ENCODE data around the gene THSD7A. TPM values are rescaled to one million over a fixed set of nuclear protein-coding genes. Genes with fewer than 3 reads are reported as not detected.

THSD7A gene
- polyA plus RNA-seq, 1 donor (not counting 4 experiments of a cell fraction or from before 2014, with no cell fraction given) = not detected

DNA sequence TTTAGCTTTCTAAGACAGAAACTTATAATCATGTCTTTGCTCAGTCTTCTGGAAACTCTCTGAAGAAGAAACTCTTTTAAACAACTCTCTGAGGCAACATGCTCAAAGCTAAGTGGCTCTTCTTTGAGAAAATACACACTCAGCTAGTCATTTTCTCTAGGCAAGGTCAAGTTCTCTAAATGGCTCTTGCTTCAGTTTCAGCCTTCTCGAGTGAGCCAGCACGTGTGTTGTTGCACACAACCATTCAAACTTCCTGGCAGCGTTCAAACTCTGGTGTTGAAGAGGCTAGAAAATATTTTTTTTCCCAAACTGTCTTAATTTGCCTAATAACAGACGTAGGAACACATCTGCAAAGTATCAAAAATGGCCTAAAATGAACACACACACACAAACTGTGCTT, 129.1 kb downstream of the THSD7A start:
- Histone ChIP-seq H3K4me1 (ENCODE audit: control insufficient read depth, extremely low read depth, insufficient read depth, low read length) (no peaks in the 10 kb centered on the region), H3K9me3 (ENCODE audit: control insufficient read depth, low read depth, low read length) (no peaks in the 10 kb centered on the region), H3K9me1 (ENCODE audit: control insufficient read depth, extremely low read depth, insufficient read depth, low read length) (no peaks in the 10 kb centered on the region), H4K20me1 (ENCODE audit: control insufficient read depth, extremely low read depth, insufficient read depth, low read length) (no peaks in the 10 kb centered on the region), H3K4me3 (ENCODE audit: control insufficient read depth in 2 of 3, extremely low read depth in 1 of 3, insufficient read depth in 2 of 3, low read depth in 1 of 3, low read length in 3 of 3) (no peak overlapping the region), H3K4me2 (ENCODE audit: control insufficient read depth, extremely low read depth, insufficient read depth, low read depth, low read length) (no peak overlapping the region), H3K27ac (ENCODE audit: control insufficient read depth, insufficient read depth, low read length) (no peak overlapping the region), H3K27me3 (ENCODE audit: control insufficient read depth, extremely low read depth, insufficient read depth, low read length) (no peaks in the 10 kb centered on the region), H3K36me3 (ENCODE audit: control insufficient read depth in 2 of 2, extremely low read depth in 1 of 2, insufficient read depth in 2 of 2, low read length in 2 of 2) (no peaks in the 10 kb centered on the region), H2AFZ (ENCODE audit: control insufficient read depth, low read length) (no peak overlapping the region), H3K79me2 (ENCODE audit: control insufficient read depth, insufficient read depth, low read length) (no peaks in the 10 kb centered on the region), H3K9ac (ENCODE audit: control insufficient read depth, extremely low read depth, insufficient read depth, low read length) (no peak overlapping the region)
- DNase-seq (ENCODE audit: low read depth, low spot score) (no peak), FAIRE-seq (no peak)
- dilution Hi-C loops (cut with MboI; ENCODE audit: extremely low pct_ligation_motif_present, low sequenced_read_pairs) = no loop called here
- TF ChIP-seq, protein P1, sequence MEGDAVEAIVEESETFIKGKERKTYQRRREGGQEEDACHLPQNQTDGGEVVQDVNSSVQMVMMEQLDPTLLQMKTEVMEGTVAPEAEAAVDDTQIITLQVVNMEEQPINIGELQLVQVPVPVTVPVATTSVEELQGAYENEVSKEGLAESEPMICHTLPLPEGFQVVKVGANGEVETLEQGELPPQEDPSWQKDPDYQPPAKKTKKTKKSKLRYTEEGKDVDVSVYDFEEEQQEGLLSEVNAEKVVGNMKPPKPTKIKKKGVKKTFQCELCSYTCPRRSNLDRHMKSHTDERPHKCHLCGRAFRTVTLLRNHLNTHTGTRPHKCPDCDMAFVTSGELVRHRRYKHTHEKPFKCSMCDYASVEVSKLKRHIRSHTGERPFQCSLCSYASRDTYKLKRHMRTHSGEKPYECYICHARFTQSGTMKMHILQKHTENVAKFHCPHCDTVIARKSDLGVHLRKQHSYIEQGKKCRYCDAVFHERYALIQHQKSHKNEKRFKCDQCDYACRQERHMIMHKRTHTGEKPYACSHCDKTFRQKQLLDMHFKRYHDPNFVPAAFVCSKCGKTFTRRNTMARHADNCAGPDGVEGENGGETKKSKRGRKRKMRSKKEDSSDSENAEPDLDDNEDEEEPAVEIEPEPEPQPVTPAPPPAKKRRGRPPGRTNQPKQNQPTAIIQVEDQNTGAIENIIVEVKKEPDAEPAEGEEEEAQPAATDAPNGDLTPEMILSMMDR (optimal IDR thresholded peaks at IDR 0.05 in 1 of 3, IDR thresholded peaks at IDR 0.05 in 1 of 3, conservative IDR thresholded peaks at IDR 0.05 in 1 of 3; ENCODE audit: extremely low read depth in 1 of 3, insufficient read depth in 2 of 3, low read length in 3 of 3) = no peak
- TF ChIP-seq EZH2 (IDR thresholded peaks at IDR 0.05; ENCODE audit: low read length) = no peak

DNA sequence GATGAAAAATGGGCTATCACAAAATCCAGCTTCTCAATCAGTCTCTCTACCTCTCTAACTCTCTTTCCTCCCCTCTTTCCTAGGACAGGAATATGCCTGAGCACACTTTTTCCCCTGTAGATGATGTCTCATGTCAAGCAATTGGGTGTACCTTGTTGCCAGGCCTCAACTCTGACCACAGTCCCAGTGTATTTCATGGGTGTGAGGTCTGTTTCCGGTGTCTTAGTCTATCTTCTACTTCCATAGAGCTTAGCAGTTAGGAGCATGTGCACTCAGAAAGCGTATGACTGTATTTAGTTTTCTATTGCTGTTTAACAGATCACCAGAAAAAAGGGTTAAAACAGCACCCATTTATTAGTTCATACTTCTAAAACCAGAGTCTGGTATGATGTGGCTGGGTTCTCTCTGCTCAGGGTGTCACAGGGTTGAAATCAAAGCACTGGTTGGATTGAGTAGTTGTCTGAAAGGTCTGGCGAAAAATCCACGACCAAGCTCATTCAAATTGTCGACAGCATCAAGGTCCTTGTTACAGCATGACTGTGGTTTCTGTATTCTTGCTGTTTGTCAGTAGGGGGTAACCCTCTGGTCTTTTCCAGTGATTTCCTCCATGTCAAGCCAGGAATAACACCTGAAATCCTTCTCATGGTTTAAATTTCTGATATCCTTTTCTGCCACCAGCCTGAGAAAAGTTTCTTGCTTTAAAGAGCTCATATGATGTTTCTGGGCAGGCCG, 130.0 kb downstream of the THSD7A start:
- Histone ChIP-seq H3K27ac (ENCODE audit: control insufficient read depth, insufficient read depth, low read length) (no peak overlapping the region), H3K4me3 (ENCODE audit: control insufficient read depth in 2 of 3, extremely low read depth in 1 of 3, insufficient read depth in 2 of 3, low read depth in 1 of 3, low read length in 3 of 3) (no peak overlapping the region), H3K4me2 (ENCODE audit: control insufficient read depth, extremely low read depth, insufficient read depth, low read depth, low read length) (no peak overlapping the region), H3K36me3 (ENCODE audit: control insufficient read depth in 2 of 2, extremely low read depth in 1 of 2, insufficient read depth in 2 of 2, low read length in 2 of 2) (no peaks in the 10 kb centered on the region), H3K9me1 (ENCODE audit: control insufficient read depth, extremely low read depth, insufficient read depth, low read length) (no peaks in the 10 kb centered on the region), H4K20me1 (ENCODE audit: control insufficient read depth, extremely low read depth, insufficient read depth, low read length) (no peaks in the 10 kb centered on the region), H3K4me1 (ENCODE audit: control insufficient read depth, extremely low read depth, insufficient read depth, low read length) (no peaks in the 10 kb centered on the region), H3K9ac (ENCODE audit: control insufficient read depth, extremely low read depth, insufficient read depth, low read length) (no peak overlapping the region), H3K9me3 (ENCODE audit: control insufficient read depth, low read depth, low read length) (no peaks in the 10 kb centered on the region), H3K27me3 (ENCODE audit: control insufficient read depth, extremely low read depth, insufficient read depth, low read length) (no peaks in the 10 kb centered on the region), H3K79me2 (ENCODE audit: control insufficient read depth, insufficient read depth, low read length) (no peaks in the 10 kb centered on the region), H2AFZ (ENCODE audit: control insufficient read depth, low read length) (no peak overlapping the region)
- no peak for FAIRE-seq
- no peak for DNase-seq (ENCODE audit: low read depth, low spot score)
- no peak for TF ChIP-seq EZH2 (IDR thresholded peaks at IDR 0.05; ENCODE audit: low read length)
- TF ChIP-seq, protein P1 (optimal IDR thresholded peaks at IDR 0.05 in 1 of 3, IDR thresholded peaks at IDR 0.05 in 1 of 3, conservative IDR thresholded peaks at IDR 0.05 in 1 of 3; ENCODE audit: extremely low read depth in 1 of 3, insufficient read depth in 2 of 3, low read length in 3 of 3) = no peak
- dilution Hi-C loops (cut with MboI; ENCODE audit: extremely low pct_ligation_motif_present, low sequenced_read_pairs) = no loop called here

Data from keratinocyte (primary cell).